ENCODE measurements around the gene CCNB3. TPM values are rescaled to one million over a fixed set of nuclear protein-coding genes. Genes with fewer than 3 reads are reported as not detected.
"Not testable (repeated sequence)": the region's sequence is repeated elsewhere in the genome, so short reads cannot be mapped to it uniquely, and the experiment has no call there.

The CCNB3 gene
- total RNA-seq, 6 experiments from 2014 or later = 0.18 to 1.5 (median 0.42) TPM

- H3K27me3 ChIP-seq = no peaks in the 10 kb centered on the region
- 70% methylated on average over 3 of the region's 3 CpGs for WGBS (ENCODE audit: insufficient coverage, low coverage, low lambda C conversion rate, missing lambda C conversion rate)
- no peaks in the 10 kb centered on the region for H3K36me3 ChIP-seq
- H3K9me3 ChIP-seq = no peaks in the 10 kb centered on the region
- TF ChIP-seq POLR2A (IDR thresholded peaks at IDR 0.05) (no peak), CTCF (IDR thresholded peaks at IDR 0.05) (no peak)
- ATAC-seq (peak in 1 of 4 donors; percentile 18), DNase-seq (no peak)
- H3K4me3 ChIP-seq = no peak overlapping the region
- intact Hi-C loops (cut with DNase I) = no loop called here
- H3K4me1 ChIP-seq = no peaks in the 10 kb centered on the region
- H3K27ac ChIP-seq = no peak overlapping the region
These were observed 2.0 kb upstream of the CCNB3 start for GRCh38 chrX:50202539-50202938.

- Histone ChIP-seq H3K27me3 (no peaks in the 10 kb centered on the region), H3K4me1 (no peaks in the 10 kb centered on the region), H3K27ac (no peak overlapping the region), H3K4me3 (no peak overlapping the region), H3K36me3 (no peaks in the 10 kb centered on the region), H3K9me3 (no peaks in the 10 kb centered on the region)
- TF ChIP-seq CTCF (IDR thresholded peaks at IDR 0.05) = no peak
- TF ChIP-seq POLR2A (IDR thresholded peaks at IDR 0.05) = no peak
- DNase-seq (no peak), ATAC-seq (no peak)
- intact Hi-C loops (cut with DNase I) = no loop called here
- 62% methylated on average over 9 of the region's 11 CpGs for WGBS (ENCODE audit: insufficient coverage, low coverage, low lambda C conversion rate, missing lambda C conversion rate)
These were observed 2.2 kb downstream of the CCNB3 start for GRCh38 chrX:50206753-50207152.

GRCh38 chrX:50211510-50211909 lies 6.9 kb downstream of the CCNB3 start:
- no peaks in the 10 kb centered on the region for H3K27me3 ChIP-seq
- no peaks in the 10 kb centered on the region for H3K9me3 ChIP-seq
- H3K4me3 ChIP-seq = no peak overlapping the region
- DNase-seq (no peak), ATAC-seq (peak in 2 of 4 donors; percentile 24 to 37)
- no peaks in the 10 kb centered on the region for H3K36me3 ChIP-seq
- TF ChIP-seq CTCF (IDR thresholded peaks at IDR 0.05) = peak; percentile 6 to 30 (median 24)
- no peak for TF ChIP-seq POLR2A (IDR thresholded peaks at IDR 0.05)
- 44% methylated on average over 8 of the region's 8 CpGs for WGBS (ENCODE audit: insufficient coverage, low coverage, low lambda C conversion rate, missing lambda C conversion rate)
- intact Hi-C loops (cut with DNase I) = no loop called here
- H3K4me1 ChIP-seq = no peaks in the 10 kb centered on the region
- H3K27ac ChIP-seq = no peak overlapping the region

GRCh38 chrX:50281253-50281652 lies 76.7 kb downstream of the CCNB3 start:
- WGBS (ENCODE audit: insufficient coverage, low coverage, low lambda C conversion rate, missing lambda C conversion rate) = 20% methylated on average over 1 of the region's 19 CpGs
- Histone ChIP-seq H3K36me3 (no peaks in the 10 kb centered on the region), H3K27ac (no peak overlapping the region), H3K4me1 (peaks cover 0 to 3% (median 0%) of the 10 kb centered on the region in 4 donors), H3K9me3 (no peaks in the 10 kb centered on the region), H3K4me3 (no peak overlapping the region), H3K27me3 (no peaks in the 10 kb centered on the region)
- no peak for TF ChIP-seq POLR2A (IDR thresholded peaks at IDR 0.05)
- no peak for TF ChIP-seq CTCF (IDR thresholded peaks at IDR 0.05)
- no peak for DNase-seq
- intact Hi-C loops (cut with DNase I) = no loop called here
- no peak for ATAC-seq

- no peak overlapping the region for H3K27ac ChIP-seq
- no peak for DNase-seq
- H3K4me1 ChIP-seq = no peaks in the 10 kb centered on the region
- no peaks in the 10 kb centered on the region for H3K27me3 ChIP-seq
- 37% methylated on average over 2 of the region's 2 CpGs for WGBS (ENCODE audit: insufficient coverage, low coverage, low lambda C conversion rate, missing lambda C conversion rate)
- H3K9me3 ChIP-seq = no peaks in the 10 kb centered on the region
- no peaks in the 10 kb centered on the region for H3K36me3 ChIP-seq
- H3K4me3 ChIP-seq = no peak overlapping the region
- intact Hi-C loops (cut with DNase I) = no loop called here
- no peak for ATAC-seq
- TF ChIP-seq CTCF (IDR thresholded peaks at IDR 0.05) (no peak), POLR2A (IDR thresholded peaks at IDR 0.05) (no peak)
These were observed 122.7 kb downstream of the CCNB3 start for GRCh38 chrX:50327235-50327634.

- 17% methylated on average over 5 of the region's 5 CpGs for WGBS (ENCODE audit: insufficient coverage, low coverage, low lambda C conversion rate, missing lambda C conversion rate)
- H3K27me3 ChIP-seq, DNase-seq: not testable (repeated sequence)
These were observed 128.1 kb downstream of the CCNB3 start for GRCh38 chrX:50332668-50333067.

More at GRCh38 chrX:50332668-50333067, 128.1 kb downstream of the CCNB3 start:
- H3K36me3 ChIP-seq; H3K4me1 ChIP-seq; H3K9me3 ChIP-seq; H3K27ac ChIP-seq; H3K4me3 ChIP-seq; intact Hi-C loops (cut with DNase I); ATAC-seq: not testable (repeated sequence)

All from right lobe of liver (tissue), 6 donors.